VCaP (cell line): Measurements from ENCODE around the gene FSTL4.

ENCODE experiments used
- H3K27ac ChIP-seq: fragments of 450-650 bp; 2 replicates; pipeline ENCODE4 v1.5.1; 2017
- TF ChIP-seq, protein P1 (sequence below): fragments of 450-650 bp; conservative IDR thresholded peaks from 2 replicates; pipeline ENCODE4 v1.5.1; 2017; ENCODE audit warnings: mild to moderate bottlenecking, moderate library complexity

FSTL4 gene

DNA sequence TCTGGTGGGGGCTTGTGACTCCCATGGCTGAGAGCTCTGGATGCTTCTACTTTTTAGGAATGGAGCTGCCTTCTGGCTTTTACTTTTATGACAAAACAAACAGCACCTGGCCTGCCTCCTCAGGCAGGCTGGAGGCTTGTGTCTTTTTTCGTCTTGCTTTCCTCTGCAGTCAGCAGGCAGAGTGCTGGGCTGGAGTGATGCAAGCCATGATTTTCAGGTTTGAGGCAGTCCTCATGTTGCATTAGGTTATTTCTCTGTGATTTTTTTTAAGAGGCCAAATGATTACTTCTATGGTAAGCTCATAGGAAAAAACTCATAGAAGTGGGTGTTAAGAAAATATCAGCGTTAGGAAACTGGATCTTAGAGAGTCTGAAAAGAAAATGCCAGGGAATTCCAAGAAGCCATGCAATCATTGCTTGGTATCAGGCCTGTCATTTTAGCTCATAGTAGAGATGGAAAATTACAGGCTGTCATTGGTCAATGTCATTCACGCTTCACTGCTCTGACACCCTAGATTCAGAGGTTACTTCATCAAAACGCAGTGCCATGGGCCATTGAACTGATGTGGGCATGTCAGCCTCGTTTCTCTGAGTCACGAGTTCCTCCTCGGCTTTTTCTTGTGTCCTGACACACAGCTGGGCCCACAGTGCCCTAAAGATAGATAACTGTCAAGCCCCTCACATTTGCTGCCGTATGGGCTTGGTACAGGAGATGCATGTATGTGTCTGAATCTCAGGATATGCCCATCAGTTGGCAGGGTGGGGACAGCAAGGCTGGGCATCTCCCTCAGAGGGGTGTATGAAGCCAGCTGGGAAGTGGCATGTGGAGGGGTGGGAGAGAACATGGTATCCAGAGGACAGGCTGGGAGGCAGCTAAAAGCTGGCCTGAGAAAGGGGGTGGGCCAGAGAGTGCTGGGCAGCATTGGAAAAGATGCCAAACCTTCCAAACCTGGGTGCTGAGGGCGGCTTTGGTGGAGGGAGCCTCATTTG is 408.7 kb downstream of the FSTL4 start:
- H3K27ac ChIP-seq, result no peak overlapping the region
- TF ChIP-seq, protein P1, sequence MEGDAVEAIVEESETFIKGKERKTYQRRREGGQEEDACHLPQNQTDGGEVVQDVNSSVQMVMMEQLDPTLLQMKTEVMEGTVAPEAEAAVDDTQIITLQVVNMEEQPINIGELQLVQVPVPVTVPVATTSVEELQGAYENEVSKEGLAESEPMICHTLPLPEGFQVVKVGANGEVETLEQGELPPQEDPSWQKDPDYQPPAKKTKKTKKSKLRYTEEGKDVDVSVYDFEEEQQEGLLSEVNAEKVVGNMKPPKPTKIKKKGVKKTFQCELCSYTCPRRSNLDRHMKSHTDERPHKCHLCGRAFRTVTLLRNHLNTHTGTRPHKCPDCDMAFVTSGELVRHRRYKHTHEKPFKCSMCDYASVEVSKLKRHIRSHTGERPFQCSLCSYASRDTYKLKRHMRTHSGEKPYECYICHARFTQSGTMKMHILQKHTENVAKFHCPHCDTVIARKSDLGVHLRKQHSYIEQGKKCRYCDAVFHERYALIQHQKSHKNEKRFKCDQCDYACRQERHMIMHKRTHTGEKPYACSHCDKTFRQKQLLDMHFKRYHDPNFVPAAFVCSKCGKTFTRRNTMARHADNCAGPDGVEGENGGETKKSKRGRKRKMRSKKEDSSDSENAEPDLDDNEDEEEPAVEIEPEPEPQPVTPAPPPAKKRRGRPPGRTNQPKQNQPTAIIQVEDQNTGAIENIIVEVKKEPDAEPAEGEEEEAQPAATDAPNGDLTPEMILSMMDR, result no peak

DNA sequence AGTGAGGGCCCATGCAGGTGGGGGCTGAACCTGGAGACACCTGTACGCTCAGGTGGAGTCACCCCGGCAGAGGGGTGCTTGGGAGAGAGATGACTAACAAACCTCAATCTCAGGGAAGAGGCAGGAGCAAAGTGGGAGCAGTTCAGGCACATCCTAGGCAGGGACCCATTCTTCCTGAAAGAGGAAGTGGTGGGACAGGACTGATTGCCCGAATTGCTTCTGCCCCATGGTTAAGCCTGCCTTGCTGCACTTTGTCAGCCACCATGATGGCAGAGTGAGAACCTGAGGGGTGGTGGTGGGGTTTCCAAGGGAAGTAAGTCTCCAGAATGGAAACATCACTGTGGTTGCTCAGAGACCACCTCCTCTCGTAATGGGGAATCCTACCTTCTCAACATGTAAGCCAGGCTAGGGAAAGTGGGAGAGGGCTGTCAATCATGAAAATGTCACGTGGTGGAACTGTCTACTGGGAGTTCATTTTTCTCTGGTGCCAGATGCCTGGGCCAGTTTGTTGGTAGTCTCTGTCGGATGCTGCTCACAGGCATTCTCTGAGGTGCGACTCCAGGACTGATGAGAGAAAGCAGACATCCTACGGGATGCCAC is 410.2 kb downstream of the FSTL4 start:
- TF ChIP-seq, protein P1, result no peak

DNA sequence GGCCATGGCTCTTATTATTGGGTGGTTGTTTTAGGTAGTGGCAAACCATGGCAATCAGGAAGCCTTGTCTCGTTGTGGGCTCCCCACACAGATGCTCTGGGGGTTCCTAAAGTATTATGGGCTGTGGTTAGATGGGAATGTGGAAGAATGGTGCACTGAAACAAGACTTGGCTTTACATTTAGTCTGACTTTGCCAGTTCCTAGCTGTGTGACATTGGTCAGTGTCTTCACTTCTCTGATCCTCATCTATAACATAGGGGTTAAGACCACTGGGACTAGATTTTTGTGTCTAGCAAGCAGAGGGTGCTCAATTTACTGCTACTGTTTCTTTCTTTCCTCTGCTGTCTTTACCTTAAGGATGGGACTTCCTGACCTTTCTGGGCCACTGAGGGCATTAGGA is 411.0 kb downstream of the FSTL4 start:
- no peak overlapping the region for H3K27ac ChIP-seq
- TF ChIP-seq, protein P1, result no peak

More for the DNA sequence above, 410.2 kb downstream of the FSTL4 start:
- H3K27ac ChIP-seq, result no peak overlapping the region

DNA sequence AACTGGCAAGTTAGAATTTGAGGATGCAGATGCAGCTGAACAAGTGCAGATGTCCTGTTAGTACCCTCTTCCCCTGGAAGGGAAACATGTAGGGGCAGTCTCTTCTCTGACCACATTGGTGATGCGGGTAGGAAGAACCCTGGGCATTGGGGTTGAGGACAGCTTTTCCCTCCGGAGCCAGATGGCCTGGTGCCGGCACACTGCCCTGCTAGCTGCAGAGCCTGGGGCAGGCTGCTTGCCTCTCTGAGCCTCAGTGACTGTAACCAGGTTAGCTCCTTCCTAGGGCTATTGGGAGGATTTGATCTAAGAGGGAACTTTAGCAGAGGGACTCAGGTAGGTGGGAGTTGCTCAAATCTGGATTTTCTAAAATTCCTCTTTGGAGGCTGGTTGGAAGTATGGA is 412.1 kb downstream of the FSTL4 start:
- no peak overlapping the region for H3K27ac ChIP-seq
- TF ChIP-seq, protein P1, result no peak

DNA sequence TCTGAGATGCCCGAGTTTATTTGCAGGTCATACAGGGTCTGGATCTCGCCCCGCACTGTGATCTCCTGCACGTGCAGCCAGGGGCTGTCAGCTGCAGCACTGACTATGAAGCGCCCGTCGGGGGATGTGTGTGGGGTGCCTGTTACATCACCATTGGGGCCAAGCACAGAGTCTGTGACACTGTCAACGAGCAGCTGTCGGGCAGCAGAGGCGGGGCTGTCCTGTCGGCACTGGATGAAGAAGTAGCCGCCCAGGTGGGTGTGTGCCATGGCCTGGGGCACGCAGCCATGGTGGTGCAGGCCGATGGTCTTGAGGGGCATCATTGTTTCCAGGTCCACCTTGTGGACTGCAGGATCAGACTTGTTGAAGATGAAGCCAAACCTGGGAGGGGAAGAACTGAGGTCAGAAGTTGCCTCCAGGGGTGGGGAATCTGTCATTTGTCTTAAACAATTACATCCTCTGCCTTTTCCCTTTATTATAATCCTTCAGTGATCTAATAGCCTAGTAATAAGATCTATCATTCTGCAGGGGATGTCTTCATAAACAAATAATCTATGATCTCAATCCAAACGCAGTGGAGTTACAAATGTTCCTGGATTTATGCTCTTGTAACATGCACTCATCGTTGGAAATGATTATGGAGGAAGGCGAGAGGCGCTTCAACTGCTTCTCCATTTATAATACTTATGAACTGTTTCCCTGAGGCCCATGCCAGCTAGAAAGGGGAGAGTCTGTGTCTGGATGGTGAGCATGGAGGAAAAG is 412.7 kb downstream of the FSTL4 start:
- H3K27ac ChIP-seq, result no peak overlapping the region
- TF ChIP-seq, protein P1, result no peak

DNA sequence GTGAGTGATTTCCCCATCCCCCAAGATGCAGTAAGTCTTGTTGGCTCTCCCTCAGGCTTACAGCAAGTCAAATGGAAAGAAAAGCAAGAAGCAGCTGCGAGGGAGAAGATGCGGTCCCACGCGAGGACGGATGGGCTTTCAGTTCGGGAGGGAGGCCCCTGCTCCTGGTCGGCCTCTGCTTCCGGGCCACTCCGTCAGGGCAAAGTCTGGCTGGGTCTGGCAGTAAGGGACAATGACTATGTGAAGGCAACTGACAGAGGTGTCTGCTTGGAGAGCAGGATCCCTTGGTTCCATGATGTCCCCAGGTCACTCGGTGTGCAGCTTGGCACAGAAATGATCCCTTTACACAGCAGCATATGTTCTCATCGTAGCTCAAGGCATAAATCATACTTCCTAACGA is 413.8 kb downstream of the FSTL4 start:
- H3K27ac ChIP-seq, result no peak overlapping the region
- TF ChIP-seq, protein P1, result no peak
